GM21528 (cell line): ENCODE measurements around the gene UCHL5.
"Not testable (repeated sequence)": the region's sequence is repeated elsewhere in the genome, so short reads cannot be mapped to it uniquely, and the experiment has no call there.

Experiments used
- ATAC-seq: cut with Tn5 transposase; IDR thresholded peaks from one replicate; pipeline ENCODE4 v1.9.1; 2021; ENCODE audit warnings: mild to moderate bottlenecking, moderate library complexity; ENCODE audit not compliant: unreplicated experiment, low FRiP score

Gene UCHL5

GRCh38 chr1:193014400-193014799 is 44.8 kb downstream of the UCHL5 start:
- ATAC-seq: no peak

GRCh38 chr1:193013707-193014106 is 45.5 kb downstream of the UCHL5 start:
- ATAC-seq: no peak

GRCh38 chr1:193013005-193013404 is 46.2 kb downstream of the UCHL5 start:
- ATAC-seq: no peak

GRCh38 chr1:193011406-193011805 is 47.8 kb downstream of the UCHL5 start:
- no peak for ATAC-seq

GRCh38 chr1:193009501-193009900 is 49.7 kb downstream of the UCHL5 start:
- ATAC-seq: no peak

- ATAC-seq: no peak
These were observed 53.4 kb downstream of the UCHL5 start for GRCh38 chr1:193005785-193006184.

GRCh38 chr1:192998536-192998935 is 60.6 kb downstream of the UCHL5 start:
- ATAC-seq: no peak

GRCh38 chr1:192994141-192994540 is 65.0 kb downstream of the UCHL5 start:
- ATAC-seq: no peak

GRCh38 chr1:192993426-192994085 is 65.6 kb downstream of the UCHL5 start:
- ATAC-seq: no peak

GRCh38 chr1:192986748-192987334 is 72.3 kb downstream of the UCHL5 start:
- ATAC-seq: not testable (repeated sequence)

GRCh38 chr1:192986110-192986747 is 72.9 kb downstream of the UCHL5 start:
- ATAC-seq: no peak

GRCh38 chr1:192984080-192984479 is 75.1 kb downstream of the UCHL5 start:
- peak; percentile 41 for ATAC-seq

GRCh38 chr1:192983349-192983980 is 75.7 kb downstream of the UCHL5 start:
- ATAC-seq: peak; percentile 88

GRCh38 chr1:192980856-192981255 is 78.3 kb downstream of the UCHL5 start:
- ATAC-seq: no peak

- not testable (repeated sequence) for ATAC-seq
These were observed 78.8 kb downstream of the UCHL5 start for GRCh38 chr1:192980334-192980733.

- no peak for ATAC-seq
These were observed 79.6 kb downstream of the UCHL5 start for GRCh38 chr1:192979542-192979941.

- ATAC-seq: no peak
These were observed 80.9 kb downstream of the UCHL5 start for GRCh38 chr1:192978195-192978710.

GRCh38 chr1:192977089-192977706 is 82.0 kb downstream of the UCHL5 start:
- no peak for ATAC-seq

- ATAC-seq: no peak
These were observed 82.6 kb downstream of the UCHL5 start for GRCh38 chr1:192976576-192976975.

GRCh38 chr1:192974701-192975100 is 84.5 kb downstream of the UCHL5 start:
- no peak for ATAC-seq

GRCh38 chr1:192973988-192974387 is 85.2 kb downstream of the UCHL5 start:
- no peak for ATAC-seq
